SK-N-SH (cell line): ENCODE measurements around the gene GDF9. TPM values are rescaled to one million over a fixed set of nuclear protein-coding genes. Genes with fewer than 3 reads are reported as not detected.

Source experiments
- CTCF ChIA-PET: fragments of 300-600, 350-600 bp; formaldehyde crosslinking; extraction: SDS; loops from one replicate; lab custom pipeline; 2021; lab: Yijun Ruan, JAX
- POLR2A ChIA-PET: fragments of 350-600 bp; sonication (Branson Sonifier 250); formaldehyde crosslinking; extraction: SDS; loops from one replicate; lab custom pipeline; 2020; ENCODE audit warnings: antibody characterized with exemption, inconsistent platforms; lab: Yijun Ruan, JAX
- DNase-seq: peaks from one replicate; pipeline ENCODE4 v3.0.0; 2012
- H2AFZ ChIP-seq: fragments of 200-600 bp; sonication (generic); 2 replicates; pipeline ENCODE4 v1.8.1; 2016; ENCODE audit warnings: antibody characterized with exemption, mild to moderate bottlenecking, low read depth
- H3F3A ChIP-seq: fragments of 200-600 bp; sonication (generic); replicated peaks from 2 replicates; pipeline ENCODE3; 2016; ENCODE audit warnings: antibody characterized with exemption, mild to moderate bottlenecking; ENCODE audit not compliant: insufficient read depth
- H3K27ac ChIP-seq, 2 experiments: fragments of 200-500 bp in 1 of 2; fragments of 200-600 bp in 1 of 2; sonication (Bioruptor generic) in 1 of 2; sonication (generic), shearing (Covaris generic) in 1 of 2; 2 replicates each; pipeline versions ENCODE4 v1.5.1 to v1.6.1; 2014 to 2016; ENCODE audit warnings: low read depth in 2 of 2, inconsistent platforms in 1 of 2, low read length in 1 of 2, mild to moderate bottlenecking in 1 of 2, mixed read lengths in 1 of 2
- H3K27me3 ChIP-seq: fragments of 200-600 bp; sonication (generic), shearing (Covaris generic); 2 replicates; pipeline ENCODE4 v1.6.1; 2016; ENCODE audit warnings: mixed run types; ENCODE audit not compliant: insufficient read depth
- H3K36me3 ChIP-seq, 2 experiments: fragments of 200-500 bp in 1 of 2; fragments of 200-600 bp in 1 of 2; sonication (Bioruptor generic) in 1 of 2; sonication (generic) in 1 of 2; replicated peaks in 1 of 2; 2 replicates each; pipeline versions ENCODE3 to v1.5.1; 2014 to 2016; ENCODE audit warnings: low read length in 1 of 2, mild to moderate bottlenecking in 1 of 2; ENCODE audit not compliant: insufficient read depth in 2 of 2, control insufficient read depth in 1 of 2
- H3K4me1 ChIP-seq, 2 experiments: fragments of 200-500 bp in 1 of 2; fragments of 200-600 bp in 1 of 2; sonication (Bioruptor generic) in 1 of 2; sonication (generic), shearing (Covaris generic) in 1 of 2; 2 replicates each; pipeline versions ENCODE4 v1.5.1 to v1.6.1; 2014 to 2016; ENCODE audit warnings: low read depth in 1 of 2, low read length in 1 of 2, mixed run types in 1 of 2; ENCODE audit not compliant: insufficient read depth in 2 of 2, control insufficient read depth in 1 of 2
- H3K4me2 ChIP-seq: fragments of 200-600 bp; sonication (generic), shearing (Covaris generic); 2 replicates; pipeline ENCODE4 v1.6.1; 2017; ENCODE audit warnings: mixed run types
- H3K4me3 ChIP-seq, 2 experiments: fragments of 200-500 bp in 1 of 2; fragments of 200-600 bp in 1 of 2; sonication (Bioruptor generic) in 1 of 2; sonication (generic), shearing (Covaris generic) in 1 of 2; 2 replicates each; pipeline versions ENCODE4 v1.5.1 to v1.8.1; 2014 to 2016; ENCODE audit warnings: low read depth in 2 of 2, inconsistent platforms in 1 of 2, low read length in 1 of 2, mild to moderate bottlenecking in 1 of 2, mixed read lengths in 1 of 2, moderate library complexity in 1 of 2
- H3K79me2 ChIP-seq: fragments of 200-600 bp; sonication (generic); 2 replicates; pipeline ENCODE4 v1.8.1; 2017; ENCODE audit warnings: mild to moderate bottlenecking; ENCODE audit not compliant: insufficient read depth
- H3K9ac ChIP-seq: fragments of 200-600 bp; sonication (generic); 2 replicates; pipeline ENCODE4 v1.6.1; 2017; ENCODE audit warnings: mixed run types
- H3K9me2 ChIP-seq: fragments of 200-600 bp; sonication (generic); 2 replicates; pipeline ENCODE4 v1.6.1; 2017; ENCODE audit warnings: mixed run types
- H3K9me3 ChIP-seq: fragments of 200-600 bp; sonication (generic); 2 replicates; pipeline ENCODE4 v1.6.1; 2017; ENCODE audit warnings: mixed run types, mild to moderate bottlenecking, moderate library complexity
- H4K20me1 ChIP-seq: fragments of 200-600 bp; sonication (generic); 2 replicates; pipeline ENCODE4 v1.6.1; 2017; ENCODE audit warnings: mild to moderate bottlenecking, mixed run types; ENCODE audit not compliant: insufficient read depth
- GATA2 ChIP-seq: sonication (generic); formaldehyde crosslinking; IDR thresholded peaks from 2 replicates; pipeline ENCODE4 v1.5.0; 2020; ENCODE audit warnings: mild to moderate bottlenecking, missing genetic modification reagents
- MEF2A ChIP-seq: IDR thresholded peaks from 2 replicates; pipeline ENCODE4 v1.4.0; 2012; ENCODE audit warnings: low read depth, borderline replicate concordance
- MXI1 ChIP-seq: IDR thresholded peaks from 2 replicates; pipeline ENCODE4 v1.6.1; 2012; ENCODE audit warnings: mild to moderate bottlenecking, low read depth, low read length, improper control_type of control experiment
- POLR2AphosphoS5 ChIP-seq: IDR thresholded peaks from 2 replicates; pipeline ENCODE4 v1.6.1; 2012; ENCODE audit warnings: low read depth, low read length
- RAD21 ChIP-seq: IDR thresholded peaks from 2 replicates; pipeline ENCODE4 v1.6.1; 2012; ENCODE audit warnings: mild to moderate bottlenecking, low read length
- TAF1 ChIP-seq: IDR thresholded peaks from 2 replicates; pipeline ENCODE4 v1.6.1; 2012; ENCODE audit warnings: low read depth, mild to moderate bottlenecking, low read length, moderate library complexity, borderline replicate concordance
- USF1 ChIP-seq: IDR thresholded peaks from 2 replicates; pipeline ENCODE4 v1.4.0; 2012; ENCODE audit warnings: low read depth, borderline replicate concordance
- whole genome bisulfite sequencing: methylation state at CpG from one replicate; pipeline ENCODE4 v1.1.6; 2017; ENCODE audit warnings: low lambda C conversion rate; 5-methylcytosine and 5-hydroxymethylcytosine counted together
- polyA plus RNA-seq, 3 experiments: library from polyadenylated mRNA; depleted of rRNA; stranded (reverse); fragments of >200 nt; gene quantifications; 2 replicates each; pipeline ENCODE4 v1.2.3, GENCODE V29; 2012
- TF ChIP-seq, protein P1 (sequence below): IDR thresholded peaks from 2 replicates; pipeline ENCODE4 v1.4.0; 2012; ENCODE audit warnings: low read depth, borderline replicate concordance
- TF ChIP-seq, protein P2 (sequence below): IDR thresholded peaks from 2 replicates; pipeline ENCODE4 v1.4.0; 2012; ENCODE audit warnings: low read depth
- TF ChIP-seq, protein P3 (sequence below): IDR thresholded peaks from 2 replicates; pipeline ENCODE4 v1.6.1; 2012; ENCODE audit warnings: mild to moderate bottlenecking, low read depth, low read length, moderate library complexity

The GDF9 gene
- polyA plus RNA-seq, 1 of the 3 experiments (the other 2 are of a cell fraction), result 0.82 TPM

- Histone ChIP-seq H3K79me2 (peaks cover 77% of the 10 kb centered on the region), H4K20me1 (peaks cover 24% of the 10 kb centered on the region), H2AFZ (no peak overlapping the region), H3K9ac (no peak overlapping the region), H3K4me2 (no peak overlapping the region), H3K4me1 (no peaks in the 10 kb centered on the region; a peak in 1 of 4 replicates), H3K9me2 (no peaks in the 10 kb centered on the region), H3K27me3 (no peaks in the 10 kb centered on the region), H3K27ac (no peak overlapping the region), H3K4me3 (no peak overlapping the region; a peak in 1 of 4 replicates), H3K36me3 (peaks cover 42 to 77% of the 10 kb centered on the region in 2 experiments), H3K9me3 (no peaks in the 10 kb centered on the region), H3F3A (peaks cover 21% of the 10 kb centered on the region)
- WGBS, result 95% methylated on average over 3 of the region's 3 CpGs
- POLR2A ChIA-PET, result no interaction called here
- DNase-seq, result no peak
- TF ChIP-seq USF1, result no peak
- TF ChIP-seq MXI1, result no peak
- TF ChIP-seq, protein P1, sequence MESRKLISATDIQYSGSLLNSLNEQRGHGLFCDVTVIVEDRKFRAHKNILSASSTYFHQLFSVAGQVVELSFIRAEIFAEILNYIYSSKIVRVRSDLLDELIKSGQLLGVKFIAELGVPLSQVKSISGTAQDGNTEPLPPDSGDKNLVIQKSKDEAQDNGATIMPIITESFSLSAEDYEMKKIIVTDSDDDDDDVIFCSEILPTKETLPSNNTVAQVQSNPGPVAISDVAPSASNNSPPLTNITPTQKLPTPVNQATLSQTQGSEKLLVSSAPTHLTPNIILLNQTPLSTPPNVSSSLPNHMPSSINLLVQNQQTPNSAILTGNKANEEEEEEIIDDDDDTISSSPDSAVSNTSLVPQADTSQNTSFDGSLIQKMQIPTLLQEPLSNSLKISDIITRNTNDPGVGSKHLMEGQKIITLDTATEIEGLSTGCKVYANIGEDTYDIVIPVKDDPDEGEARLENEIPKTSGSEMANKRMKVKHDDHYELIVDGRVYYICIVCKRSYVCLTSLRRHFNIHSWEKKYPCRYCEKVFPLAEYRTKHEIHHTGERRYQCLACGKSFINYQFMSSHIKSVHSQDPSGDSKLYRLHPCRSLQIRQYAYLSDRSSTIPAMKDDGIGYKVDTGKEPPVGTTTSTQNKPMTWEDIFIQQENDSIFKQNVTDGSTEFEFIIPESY, result no peak
- no peak for TF ChIP-seq POLR2AphosphoS5
- TF ChIP-seq GATA2 (CRISPR knock-in tag), result no peak
- no peak for TF ChIP-seq RAD21
- TF ChIP-seq, protein P2, sequence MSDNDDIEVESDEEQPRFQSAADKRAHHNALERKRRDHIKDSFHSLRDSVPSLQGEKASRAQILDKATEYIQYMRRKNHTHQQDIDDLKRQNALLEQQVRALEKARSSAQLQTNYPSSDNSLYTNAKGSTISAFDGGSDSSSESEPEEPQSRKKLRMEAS, result no peak
- TF ChIP-seq TAF1, result no peak
- TF ChIP-seq, protein P3, sequence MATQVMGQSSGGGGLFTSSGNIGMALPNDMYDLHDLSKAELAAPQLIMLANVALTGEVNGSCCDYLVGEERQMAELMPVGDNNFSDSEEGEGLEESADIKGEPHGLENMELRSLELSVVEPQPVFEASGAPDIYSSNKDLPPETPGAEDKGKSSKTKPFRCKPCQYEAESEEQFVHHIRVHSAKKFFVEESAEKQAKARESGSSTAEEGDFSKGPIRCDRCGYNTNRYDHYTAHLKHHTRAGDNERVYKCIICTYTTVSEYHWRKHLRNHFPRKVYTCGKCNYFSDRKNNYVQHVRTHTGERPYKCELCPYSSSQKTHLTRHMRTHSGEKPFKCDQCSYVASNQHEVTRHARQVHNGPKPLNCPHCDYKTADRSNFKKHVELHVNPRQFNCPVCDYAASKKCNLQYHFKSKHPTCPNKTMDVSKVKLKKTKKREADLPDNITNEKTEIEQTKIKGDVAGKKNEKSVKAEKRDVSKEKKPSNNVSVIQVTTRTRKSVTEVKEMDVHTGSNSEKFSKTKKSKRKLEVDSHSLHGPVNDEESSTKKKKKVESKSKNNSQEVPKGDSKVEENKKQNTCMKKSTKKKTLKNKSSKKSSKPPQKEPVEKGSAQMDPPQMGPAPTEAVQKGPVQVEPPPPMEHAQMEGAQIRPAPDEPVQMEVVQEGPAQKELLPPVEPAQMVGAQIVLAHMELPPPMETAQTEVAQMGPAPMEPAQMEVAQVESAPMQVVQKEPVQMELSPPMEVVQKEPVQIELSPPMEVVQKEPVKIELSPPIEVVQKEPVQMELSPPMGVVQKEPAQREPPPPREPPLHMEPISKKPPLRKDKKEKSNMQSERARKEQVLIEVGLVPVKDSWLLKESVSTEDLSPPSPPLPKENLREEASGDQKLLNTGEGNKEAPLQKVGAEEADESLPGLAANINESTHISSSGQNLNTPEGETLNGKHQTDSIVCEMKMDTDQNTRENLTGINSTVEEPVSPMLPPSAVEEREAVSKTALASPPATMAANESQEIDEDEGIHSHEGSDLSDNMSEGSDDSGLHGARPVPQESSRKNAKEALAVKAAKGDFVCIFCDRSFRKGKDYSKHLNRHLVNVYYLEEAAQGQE, result no peak
- no peak for TF ChIP-seq MEF2A
- CTCF ChIA-PET, result interaction anchor here (1.8 to 3.9 kb wide), 2 partner anchors 11 to 18 kb away, joined by 9 to 11 read pairs; no protein-coding TSS in a partner anchor
Measured at GRCh38 chr5:132901730-132902129, 35.5 kb upstream of the GDF9 start.
